H1 (cell line): ENCODE data around the gene TMEM174.

ENCODE experiments used
- ATF3 ChIP-seq: IDR thresholded peaks from 2 replicates; pipeline ENCODE4 v1.6.1; 2011; ENCODE audit warnings: low read depth, mild to moderate bottlenecking, low read length; ENCODE audit not compliant: insufficient read depth
- CBX5 ChIP-seq: fragments of 300-800, 300-1000 bp; sonication (generic); IDR thresholded peaks from 2 replicates; pipeline ENCODE4 v1.7.1; 2016; ENCODE audit warnings: antibody characterized with exemption, low read length, low read depth
- CTCF ChIP-seq, 3 experiments: IDR thresholded peaks; 1 replicate in 2 of 3; 2 replicates in 1 of 3; pipeline versions ENCODE4 v1.5.1 to v1.6.1; 2011; ENCODE audit warnings: low read length in 3 of 3, mild to moderate bottlenecking in 3 of 3, inconsistent platforms in 2 of 3, low read depth in 1 of 3, moderate library complexity in 1 of 3; ENCODE audit not compliant: insufficient read depth in 1 of 3; ENCODE audit errors: control extremely low read depth in 1 of 3
- GTF2F1 ChIP-seq: IDR thresholded peaks from 2 replicates; pipeline ENCODE4 v1.6.1; 2012; ENCODE audit warnings: low read depth, low read length, improper control_type of control experiment, borderline replicate concordance
- HDAC2 ChIP-seq, 2 experiments: fragments of 300-600 bp in 1 of 2; sonication (generic) in 1 of 2; IDR thresholded peaks; 2 replicates each; pipeline ENCODE4 v1.6.1; 2011 to 2012; ENCODE audit warnings: low read depth in 2 of 2, low read length in 2 of 2, mild to moderate bottlenecking in 2 of 2, moderate library complexity in 2 of 2, borderline replicate concordance in 1 of 2, inconsistent platforms in 1 of 2
- RAD21 ChIP-seq, 2 experiments: IDR thresholded peaks in 1 of 2; conservative IDR thresholded peaks in 1 of 2; 2 replicates each; pipeline ENCODE4 v1.6.1; 2011; ENCODE audit warnings: low read depth in 2 of 2, low read length in 2 of 2, improper control_type of control experiment in 1 of 2, inconsistent platforms in 1 of 2, mild to moderate bottlenecking in 1 of 2, moderate library complexity in 1 of 2
- RFX5 ChIP-seq: IDR thresholded peaks from 2 replicates; pipeline ENCODE4 v1.6.1; 2011; ENCODE audit warnings: low read depth, low read length, improper control_type of control experiment, borderline replicate concordance
- TAF1 ChIP-seq: IDR thresholded peaks from 2 replicates; pipeline ENCODE4 v1.6.1; 2011; ENCODE audit warnings: mild to moderate bottlenecking, low read depth, low read length

GRCh38 chr5:73136055-73136562, 36.9 kb upstream of the TMEM174 start:
- TF ChIP-seq HDAC2 (IDR thresholded peaks at IDR 0.05; ENCODE audit: borderline replicate concordance in 1 of 2, low read depth in 2 of 2, low read length in 2 of 2) = no peak
- no peak for TF ChIP-seq RFX5
- no peak for TF ChIP-seq GTF2F1
- no peak for TF ChIP-seq CTCF (IDR thresholded peaks at IDR 0.05; ENCODE audit: control extremely low read depth in 1 of 3, insufficient read depth in 1 of 3, low read depth in 1 of 3, low read length in 3 of 3)
- no peak for TF ChIP-seq CBX5
- no peak for TF ChIP-seq ATF3
- TF ChIP-seq TAF1 = no peak
- TF ChIP-seq RAD21 (IDR thresholded peaks at IDR 0.05 in 1 of 2, conservative IDR thresholded peaks at IDR 0.05 in 1 of 2; ENCODE audit: low read depth in 2 of 2, low read length in 2 of 2) = no peak
